ENCODE measurements around the gene ANKRD37. TPM values are rescaled to one million over a fixed set of nuclear protein-coding genes. Genes with fewer than 3 reads are reported as not detected.
"Not testable (repeated sequence)": the region's sequence is repeated elsewhere in the genome, so short reads cannot be mapped to it uniquely, and the experiment has no call there.

The ANKRD37 gene, protein sequence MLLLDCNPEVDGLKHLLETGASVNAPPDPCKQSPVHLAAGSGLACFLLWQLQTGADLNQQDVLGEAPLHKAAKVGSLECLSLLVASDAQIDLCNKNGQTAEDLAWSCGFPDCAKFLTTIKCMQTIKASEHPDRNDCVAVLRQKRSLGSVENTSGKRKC
- polyA plus RNA-seq (ENCODE audit: insufficient read depth in 1 of 5, insufficient read length in 5 of 5, low replicate concordance in 1 of 5), result 10 to 100 TPM in 4 of 5 donors, 1 to 10 TPM in 1; 9.0 to 25.5 (median 16.0) TPM
- long read RNA-seq, donor 1, transcript ANKRD37-201 (5 exons, 1,141 nt), result major isoform, 21 of 48 reads
- long read RNA-seq, donor 1, partial matches to known transcripts, result 24 of 48 reads
- long read RNA-seq, donor 1, other reads (novel, unspliced or antisense), result 0 of 48 reads
- long read RNA-seq, donor 2, transcript ANKRD37-201 (5 exons, 1,141 nt), result major isoform, 8 of 13 reads
- long read RNA-seq, donor 2, partial matches to known transcripts, result 5 of 13 reads
- long read RNA-seq, donor 2, other reads (novel, unspliced or antisense), result 0 of 13 reads
- long read RNA-seq, donor 3, partial matches to known transcripts, result 0 of 3 reads
- long read RNA-seq, donor 3, other reads (novel, unspliced or antisense), result 0 of 3 reads
- long read RNA-seq, donor 4, transcript ANKRD37-201 (5 exons, 1,141 nt), result major isoform, 10 of 78 reads
- long read RNA-seq, donor 4, partial matches to known transcripts, result 52 of 78 reads
- long read RNA-seq, donor 4, other reads (novel, unspliced or antisense), result 13 of 78 reads
- long read RNA-seq, donor 5, transcript ANKRD37-201 (5 exons, 1,141 nt), result major isoform, 5 of 21 reads
- long read RNA-seq, donor 5, partial matches to known transcripts, result 13 of 21 reads
- long read RNA-seq, donor 5, other reads (novel, unspliced or antisense), result 0 of 21 reads
- long read RNA-seq, donor 6, transcript ANKRD37-201 (5 exons, 1,141 nt), result major isoform, 13 of 129 reads
- long read RNA-seq, donor 6, partial matches to known transcripts, result 96 of 129 reads
- long read RNA-seq, donor 6, other reads (novel, unspliced or antisense), result 20 of 129 reads
- long read RNA-seq, donor 7, transcript ANKRD37-201 (5 exons, 1,141 nt), result major isoform, 5 of 113 reads
- long read RNA-seq, donor 7, partial matches to known transcripts, result 75 of 113 reads
- long read RNA-seq, donor 7, other reads (novel, unspliced or antisense), result 33 of 113 reads
- long read RNA-seq, donor 8, partial matches to known transcripts, result 8 of 11 reads
- long read RNA-seq, donor 8, other reads (novel, unspliced or antisense), result 0 of 11 reads

GRCh38 chr4:185396724-185397385, at the start of gene ANKRD37:
Gene ANKRD37, plus strand, starts transcription at chr4:185396841. Its CDS starts 83 bp downstream, at chr4:185396924.
- peak; percentile 45 to 46 for DNase-seq

- DNase-seq, result no peak
Observed at GRCh38 chr4:185346975-185347601, 49.6 kb upstream of the ANKRD37 start.

GRCh38 chr4:185351691-185352090, 45.0 kb upstream of the ANKRD37 start:
- no peak for DNase-seq

DNA sequence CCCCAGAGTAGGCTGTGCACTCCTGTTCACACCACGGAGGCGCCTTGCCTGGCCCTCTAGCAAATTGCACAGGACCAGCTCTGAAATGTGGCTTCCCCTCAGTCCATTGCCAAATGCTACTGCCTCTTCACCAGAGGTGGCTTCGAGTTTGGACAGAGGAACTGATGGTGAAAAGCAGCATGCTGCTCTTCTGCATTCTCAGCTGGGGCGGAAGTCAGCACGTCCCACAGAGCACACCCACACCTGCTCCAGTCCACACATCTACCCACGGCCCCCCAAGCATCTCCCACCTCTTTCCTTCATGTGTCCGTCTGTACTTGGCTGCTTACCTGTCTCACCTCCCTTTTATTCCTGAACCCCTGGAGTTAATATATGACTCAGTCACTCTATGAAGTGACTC, 44.4 kb upstream of the ANKRD37 start:
- DNase-seq, result no peak

- no peak for DNase-seq
Observed at GRCh38 chr4:185352741-185353140, 43.9 kb upstream of the ANKRD37 start.

- DNase-seq, result no peak
Observed at GRCh38 chr4:185357211-185357610, 39.4 kb upstream of the ANKRD37 start.

GRCh38 chr4:185357733-185358440, 38.8 kb upstream of the ANKRD37 start:
- no peak for DNase-seq

DNA sequence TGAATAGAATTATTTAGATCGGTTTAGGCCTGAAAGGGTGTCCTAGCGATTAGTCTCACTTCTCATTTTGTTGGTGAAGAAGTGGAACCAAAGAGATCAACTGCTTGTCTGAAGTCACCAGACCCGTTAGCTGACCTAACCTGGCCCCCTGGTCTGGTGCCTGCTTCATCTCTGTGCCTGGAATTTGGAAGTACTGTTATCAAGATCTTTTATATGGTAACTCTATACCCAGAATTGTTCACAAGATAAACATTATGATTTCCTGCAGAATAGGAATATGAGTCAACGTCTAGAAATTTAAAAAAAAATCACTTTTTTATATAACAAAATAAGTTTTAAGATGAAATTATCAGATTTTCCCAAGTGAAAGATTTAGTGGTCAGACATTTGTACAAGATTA, 38.1 kb upstream of the ANKRD37 start:
- DNase-seq, result no peak

DNA sequence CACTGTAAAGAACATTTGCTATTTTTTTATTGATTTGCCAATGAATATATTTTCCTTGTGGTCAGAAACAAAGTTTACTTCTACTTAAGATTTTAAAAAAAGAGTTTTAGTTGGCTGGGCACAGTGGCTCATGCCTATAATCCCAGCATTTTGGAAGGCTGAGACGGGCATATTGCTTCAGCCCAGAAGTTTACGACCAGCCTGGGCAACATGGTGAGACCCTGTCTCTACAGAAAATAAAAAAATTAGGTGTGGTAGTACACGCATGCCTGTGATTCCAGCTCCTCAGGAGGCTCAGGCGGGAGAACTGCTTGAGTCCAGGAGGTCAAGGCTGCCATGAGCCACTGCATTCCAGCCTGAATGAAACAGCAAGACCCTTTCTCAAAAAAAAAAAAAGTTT, 37.7 kb upstream of the ANKRD37 start:
- DNase-seq, result no peak

GRCh38 chr4:185359767-185360446, 36.7 kb upstream of the ANKRD37 start:
- no peak for DNase-seq

DNA sequence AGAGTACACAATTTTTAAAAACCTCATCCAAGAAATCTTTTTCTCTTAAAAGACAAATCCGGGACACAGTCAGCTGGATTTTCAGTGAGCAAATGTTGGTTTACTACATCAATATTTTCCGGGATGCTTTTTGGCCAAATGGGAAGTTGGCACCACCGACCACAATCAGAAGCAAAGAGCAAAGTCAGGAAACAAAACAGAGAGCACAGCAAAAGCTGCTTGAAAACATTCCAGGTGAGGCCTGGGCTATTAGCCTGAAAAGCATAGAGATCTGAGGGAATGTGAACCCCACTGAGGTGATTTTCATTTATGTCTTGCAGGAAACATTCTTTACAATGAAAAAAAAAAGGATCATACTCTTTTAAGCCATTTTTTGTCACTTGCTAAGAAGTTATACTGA, 34.8 kb upstream of the ANKRD37 start:
- DNase-seq, result no peak

- not testable (repeated sequence) for DNase-seq
Observed at GRCh38 chr4:185362570-185362969, 34.1 kb upstream of the ANKRD37 start.

DNA sequence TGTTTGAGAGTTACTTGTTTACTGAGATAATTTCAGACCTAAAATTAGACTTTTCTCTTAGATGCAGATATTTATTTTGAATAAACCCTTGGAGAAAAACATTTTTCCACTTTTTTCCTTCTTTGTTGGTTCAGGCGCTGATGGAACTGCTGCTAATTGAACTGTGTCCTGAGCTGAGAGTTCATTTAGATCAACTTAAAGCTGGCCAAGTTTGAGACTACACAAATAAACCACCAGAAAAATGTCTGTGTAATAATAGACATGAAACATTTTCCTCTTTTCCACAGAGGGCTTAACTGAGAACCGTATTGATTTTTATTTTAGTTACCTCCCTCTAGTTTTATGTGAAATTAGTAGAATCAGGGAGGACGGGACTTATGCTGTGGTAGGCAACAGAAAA, 33.4 kb upstream of the ANKRD37 start:
- DNase-seq, result no peak

GRCh38 chr4:185364886-185365285, 31.8 kb upstream of the ANKRD37 start:
- DNase-seq, result no peak

GRCh38 chr4:185369731-185370130, 26.9 kb upstream of the ANKRD37 start:
- DNase-seq, result no peak

GRCh38 chr4:185370268-185370949, 26.2 kb upstream of the ANKRD37 start:
- no peak for DNase-seq

GRCh38 chr4:185371702-185372101, 24.9 kb upstream of the ANKRD37 start:
- DNase-seq, result no peak

- DNase-seq, result no peak
Observed at GRCh38 chr4:185374027-185374426, 22.6 kb upstream of the ANKRD37 start.

- DNase-seq, result no peak
Observed at GRCh38 chr4:185374573-185374972, 22.1 kb upstream of the ANKRD37 start.

All from right lung (tissue), 10 donors.